GM23338 (cell line): ENCODE measurements around the gene CDK17. TPM values are rescaled to one million over a fixed set of nuclear protein-coding genes. Genes with fewer than 3 reads are reported as not detected.

ENCODE experiments used
- ATAC-seq: fragments of 200-7000 bp; cut with Tn5 transposase; 3 replicates; pipeline ENCODE4 v1.9.1; 2020
- DNase-seq: peaks from one replicate; pipeline ENCODE4 v3.0.0-alpha.2; 2015; ENCODE audit warnings: low spot score
- H2AFZ ChIP-seq: fragments of 200-600 bp; sonication (generic); 2 replicates; pipeline ENCODE4 v1.8.0; 2016; ENCODE audit warnings: antibody characterized with exemption, mild to moderate bottlenecking, moderate library complexity
- H3F3A ChIP-seq: fragments of 200-600 bp; sonication (generic); replicated peaks from 2 replicates; pipeline ENCODE4 v1.8.0; 2017; ENCODE audit warnings: antibody characterized with exemption, mixed run types, low read depth
- H3K27ac ChIP-seq: fragments of 200-600 bp; sonication (generic); 2 replicates; pipeline ENCODE4 v1.6.1; 2016; ENCODE audit warnings: low read depth
- H3K27me3 ChIP-seq: fragments of 200-600 bp; sonication (generic); 2 replicates; pipeline ENCODE4 v1.8.0; 2016; ENCODE audit warnings: mild to moderate bottlenecking, mixed run types, moderate library complexity; ENCODE audit not compliant: insufficient read depth
- H3K36me3 ChIP-seq: fragments of 200-600 bp; sonication (generic); 2 replicates; pipeline ENCODE4 v1.8.0; 2016; ENCODE audit warnings: mild to moderate bottlenecking; ENCODE audit not compliant: insufficient read depth
- H3K4me1 ChIP-seq: fragments of 200-600 bp; sonication (generic); 2 replicates; pipeline ENCODE4 v1.8.0; 2016; ENCODE audit warnings: mild to moderate bottlenecking, moderate library complexity; ENCODE audit not compliant: insufficient read depth
- H3K4me2 ChIP-seq: fragments of 200-600 bp; sonication (generic); 2 replicates; pipeline ENCODE4 v1.7.1; 2017; ENCODE audit warnings: mixed run types
- H3K4me3 ChIP-seq: fragments of 200-600 bp; sonication (generic); 2 replicates; pipeline ENCODE4 v1.6.1; 2016; ENCODE audit warnings: mixed run types
- H3K79me2 ChIP-seq: fragments of 200-600 bp; sonication (generic); replicated peaks from 2 replicates; pipeline ENCODE4 v1.8.0; 2017; ENCODE audit warnings: mild to moderate bottlenecking; ENCODE audit not compliant: insufficient read depth
- H3K9me2 ChIP-seq: fragments of 200-600 bp; sonication (generic); 2 replicates; pipeline ENCODE4 v1.8.0; 2017; ENCODE audit not compliant: insufficient read depth
- H4K20me1 ChIP-seq: fragments of 200-600 bp; sonication (generic); replicated peaks from 2 replicates; pipeline ENCODE4 v1.8.0; 2017; ENCODE audit warnings: mild to moderate bottlenecking; ENCODE audit not compliant: insufficient read depth
- H3K27ac Mint-ChIP-seq: 2 replicates; pipeline ENCODE4 v1.8.0; 2020; ENCODE audit warnings: inconsistent platforms, mild to moderate bottlenecking, moderate library complexity, mixed read lengths
- H3K27me3 Mint-ChIP-seq: 3 replicates; pipeline ENCODE4 v1.8.0; 2022; ENCODE audit warnings: low read depth, mild to moderate bottlenecking, moderate library complexity, mixed read lengths, inconsistent platforms; ENCODE audit not compliant: insufficient read depth, poor library complexity
- H3K36me3 Mint-ChIP-seq: 3 replicates; pipeline ENCODE4 v1.8.0; 2021; ENCODE audit warnings: low read depth, mild to moderate bottlenecking, inconsistent platforms, moderate library complexity, mixed read lengths
- H3K4me1 Mint-ChIP-seq: 3 replicates; pipeline ENCODE4 v1.8.0; 2020; ENCODE audit warnings: mild to moderate bottlenecking, inconsistent platforms, mixed read lengths
- H3K4me3 Mint-ChIP-seq: 3 replicates; pipeline ENCODE4 v1.8.0; 2021; ENCODE audit warnings: moderate library complexity, mild to moderate bottlenecking, inconsistent platforms, mixed read lengths
- H3K9me3 Mint-ChIP-seq: 3 replicates; pipeline ENCODE4 v1.8.0; 2020; ENCODE audit warnings: moderate library complexity, mild to moderate bottlenecking, inconsistent platforms, mixed read lengths
- polyA plus RNA-seq: library from polyadenylated mRNA; unstranded; fragments of >200 nt; fragmentation: Nextera tagmentation; extraction: Ambion mirVana; gene quantifications from 2 replicates; pipeline ENCODE4 v1.2.1, GENCODE V29; 2016
- total RNA-seq: library from RNA; depleted of rRNA; stranded (reverse); fragments of >200 nt; shearing (Covaris generic); gene quantifications from 2 replicates; pipeline ENCODE4 v1.2.3, GENCODE V29; 2014
- TF ChIP-seq, protein P1 (sequence below): fragments of 250-450 bp; sonication (Bioruptor Pico); IDR thresholded peaks from 2 replicates; pipeline ENCODE4 v1.5.0; 2020; ENCODE audit warnings: mild to moderate bottlenecking, moderate library complexity
- TF ChIP-seq, protein P2 (sequence below): IDR thresholded peaks from one replicate; pipeline ENCODE4 v1.6.1; 2018; ENCODE audit warnings: antibody characterized with exemption; ENCODE audit not compliant: unreplicated experiment

The CDK17 gene
- total and polyA plus RNA-seq, 2 experiments from 2014 or later = 7.6 to 34.2 TPM

DNA sequence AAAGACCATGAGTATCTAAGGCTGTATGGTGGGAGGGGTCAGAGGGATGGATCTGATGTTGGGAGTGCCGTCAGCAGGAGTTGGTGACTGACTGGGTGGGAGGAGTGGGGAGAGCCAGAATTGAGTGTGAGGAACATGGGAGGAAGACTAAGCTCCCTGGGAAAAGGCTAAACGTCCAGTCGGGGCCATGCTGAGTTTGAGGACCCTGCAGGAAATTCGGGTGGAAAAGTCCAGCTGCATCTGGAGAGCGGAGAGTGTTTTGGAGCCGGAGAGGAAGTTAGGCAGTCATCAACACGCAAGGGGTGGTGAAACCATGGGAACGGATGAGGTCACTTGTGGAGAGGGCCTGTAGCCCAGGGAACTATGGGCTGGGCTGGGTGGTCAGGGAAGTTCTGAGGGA is 145.2 kb downstream of the CDK17 start (continued):
- TF ChIP-seq, protein P1, sequence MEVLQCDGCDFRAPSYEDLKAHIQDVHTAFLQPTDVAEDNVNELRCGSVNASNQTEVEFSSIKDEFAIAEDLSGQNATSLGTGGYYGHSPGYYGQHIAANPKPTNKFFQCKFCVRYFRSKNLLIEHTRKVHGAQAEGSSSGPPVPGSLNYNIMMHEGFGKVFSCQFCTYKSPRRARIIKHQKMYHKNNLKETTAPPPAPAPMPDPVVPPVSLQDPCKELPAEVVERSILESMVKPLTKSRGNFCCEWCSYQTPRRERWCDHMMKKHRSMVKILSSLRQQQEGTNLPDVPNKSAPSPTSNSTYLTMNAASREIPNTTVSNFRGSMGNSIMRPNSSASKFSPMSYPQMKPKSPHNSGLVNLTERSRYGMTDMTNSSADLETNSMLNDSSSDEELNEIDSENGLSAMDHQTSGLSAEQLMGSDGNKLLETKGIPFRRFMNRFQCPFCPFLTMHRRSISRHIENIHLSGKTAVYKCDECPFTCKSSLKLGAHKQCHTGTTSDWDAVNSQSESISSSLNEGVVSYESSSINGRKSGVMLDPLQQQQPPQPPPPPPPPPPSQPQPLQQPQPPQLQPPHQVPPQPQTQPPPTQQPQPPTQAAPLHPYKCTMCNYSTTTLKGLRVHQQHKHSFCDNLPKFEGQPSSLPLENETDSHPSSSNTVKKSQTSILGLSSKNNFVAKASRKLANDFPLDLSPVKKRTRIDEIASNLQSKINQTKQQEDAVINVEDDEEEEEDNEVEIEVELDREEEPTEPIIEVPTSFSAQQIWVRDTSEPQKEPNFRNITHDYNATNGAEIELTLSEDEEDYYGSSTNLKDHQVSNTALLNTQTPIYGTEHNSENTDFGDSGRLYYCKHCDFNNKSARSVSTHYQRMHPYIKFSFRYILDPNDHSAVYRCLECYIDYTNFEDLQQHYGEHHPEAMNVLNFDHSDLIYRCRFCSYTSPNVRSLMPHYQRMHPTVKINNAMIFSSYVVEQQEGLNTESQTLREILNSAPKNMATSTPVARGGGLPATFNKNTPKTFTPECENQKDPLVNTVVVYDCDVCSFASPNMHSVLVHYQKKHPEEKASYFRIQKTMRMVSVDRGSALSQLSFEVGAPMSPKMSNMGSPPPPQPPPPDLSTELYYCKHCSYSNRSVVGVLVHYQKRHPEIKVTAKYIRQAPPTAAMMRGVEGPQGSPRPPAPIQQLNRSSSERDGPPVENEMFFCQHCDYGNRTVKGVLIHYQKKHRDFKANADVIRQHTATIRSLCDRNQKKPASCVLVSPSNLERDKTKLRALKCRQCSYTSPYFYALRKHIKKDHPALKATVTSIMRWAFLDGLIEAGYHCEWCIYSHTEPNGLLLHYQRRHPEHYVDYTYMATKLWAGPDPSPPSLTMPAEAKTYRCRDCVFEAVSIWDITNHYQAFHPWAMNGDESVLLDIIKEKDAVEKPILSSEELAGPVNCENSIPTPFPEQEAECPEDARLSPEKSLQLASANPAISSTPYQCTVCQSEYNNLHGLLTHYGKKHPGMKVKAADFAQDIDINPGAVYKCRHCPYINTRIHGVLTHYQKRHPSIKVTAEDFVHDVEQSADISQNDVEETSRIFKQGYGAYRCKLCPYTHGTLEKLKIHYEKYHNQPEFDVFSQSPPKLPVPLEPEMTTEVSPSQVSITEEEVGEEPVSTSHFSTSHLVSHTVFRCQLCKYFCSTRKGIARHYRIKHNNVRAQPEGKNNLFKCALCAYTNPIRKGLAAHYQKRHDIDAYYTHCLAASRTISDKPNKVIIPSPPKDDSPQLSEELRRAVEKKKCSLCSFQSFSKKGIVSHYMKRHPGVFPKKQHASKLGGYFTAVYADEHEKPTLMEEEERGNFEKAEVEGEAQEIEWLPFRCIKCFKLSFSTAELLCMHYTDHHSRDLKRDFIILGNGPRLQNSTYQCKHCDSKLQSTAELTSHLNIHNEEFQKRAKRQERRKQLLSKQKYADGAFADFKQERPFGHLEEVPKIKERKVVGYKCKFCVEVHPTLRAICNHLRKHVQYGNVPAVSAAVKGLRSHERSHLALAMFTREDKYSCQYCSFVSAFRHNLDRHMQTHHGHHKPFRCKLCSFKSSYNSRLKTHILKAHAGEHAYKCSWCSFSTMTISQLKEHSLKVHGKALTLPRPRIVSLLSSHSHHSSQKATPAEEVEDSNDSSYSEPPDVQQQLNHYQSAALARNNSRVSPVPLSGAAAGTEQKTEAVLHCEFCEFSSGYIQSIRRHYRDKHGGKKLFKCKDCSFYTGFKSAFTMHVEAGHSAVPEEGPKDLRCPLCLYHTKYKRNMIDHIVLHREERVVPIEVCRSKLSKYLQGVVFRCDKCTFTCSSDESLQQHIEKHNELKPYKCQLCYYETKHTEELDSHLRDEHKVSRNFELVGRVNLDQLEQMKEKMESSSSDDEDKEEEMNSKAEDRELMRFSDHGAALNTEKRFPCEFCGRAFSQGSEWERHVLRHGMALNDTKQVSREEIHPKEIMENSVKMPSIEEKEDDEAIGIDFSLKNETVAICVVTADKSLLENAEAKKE (CRISPR knock-in tag) = no peak

DNA sequence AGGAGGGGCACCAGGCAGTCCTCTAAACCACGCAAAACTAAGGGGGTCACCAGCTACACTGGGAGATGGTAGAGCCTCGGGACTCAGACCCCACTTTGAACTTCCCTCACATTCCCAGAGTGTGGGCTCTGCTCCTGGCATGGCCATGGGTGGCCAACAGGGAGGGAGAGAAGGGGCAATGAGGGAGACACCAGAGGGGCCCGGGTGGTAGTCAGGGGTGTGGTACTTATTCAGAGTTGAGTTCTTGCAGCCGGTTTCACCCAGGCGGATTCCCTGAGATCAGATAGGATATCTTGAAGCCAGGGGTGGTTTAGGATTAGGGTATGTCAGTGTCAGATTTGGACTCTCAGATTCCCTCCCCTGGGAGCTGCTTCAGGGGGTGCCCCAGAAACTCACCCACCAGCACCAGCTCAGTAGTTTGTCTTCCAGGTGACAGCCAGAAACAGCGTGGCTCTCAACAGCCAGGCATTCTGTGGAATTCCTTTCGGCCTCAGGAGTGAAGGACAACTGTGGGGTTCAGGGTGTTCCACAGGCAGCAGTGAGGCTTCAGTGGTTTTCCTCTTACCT is 150.0 kb downstream of the CDK17 start:
- peaks cover 3% of the 10 kb centered on the region for H3K27me3 Mint-ChIP-seq
- H3K27me3 ChIP-seq = no peaks in the 10 kb centered on the region

More for the DNA sequence above, 150.0 kb downstream of the CDK17 start:
- no peak overlapping the region for H2AFZ ChIP-seq
- peaks cover 7% of the 10 kb centered on the region; the same call in 1 of the 2 replicates for H4K20me1 ChIP-seq
- DNase-seq (no peak), ATAC-seq (no peak)
- no peak overlapping the region for H3K4me3 ChIP-seq
- Mint-ChIP-seq H3K36me3 (peaks cover 16% of the 10 kb centered on the region), H3K4me3 (no peak overlapping the region), H3K27ac (no peak overlapping the region), H3K9me3 (no peaks in the 10 kb centered on the region), H3K4me1 (no peaks in the 10 kb centered on the region; the same call in 2 of the 3 replicates)
- H3K27ac ChIP-seq = no peak overlapping the region
- H3K79me2 ChIP-seq = no peaks in the 10 kb centered on the region
- no peaks in the 10 kb centered on the region for H3K9me2 ChIP-seq
- no peaks in the 10 kb centered on the region for H3K4me1 ChIP-seq
- H3F3A ChIP-seq = no peaks in the 10 kb centered on the region
- H3K36me3 ChIP-seq = no peaks in the 10 kb centered on the region
- TF ChIP-seq, protein P2, sequence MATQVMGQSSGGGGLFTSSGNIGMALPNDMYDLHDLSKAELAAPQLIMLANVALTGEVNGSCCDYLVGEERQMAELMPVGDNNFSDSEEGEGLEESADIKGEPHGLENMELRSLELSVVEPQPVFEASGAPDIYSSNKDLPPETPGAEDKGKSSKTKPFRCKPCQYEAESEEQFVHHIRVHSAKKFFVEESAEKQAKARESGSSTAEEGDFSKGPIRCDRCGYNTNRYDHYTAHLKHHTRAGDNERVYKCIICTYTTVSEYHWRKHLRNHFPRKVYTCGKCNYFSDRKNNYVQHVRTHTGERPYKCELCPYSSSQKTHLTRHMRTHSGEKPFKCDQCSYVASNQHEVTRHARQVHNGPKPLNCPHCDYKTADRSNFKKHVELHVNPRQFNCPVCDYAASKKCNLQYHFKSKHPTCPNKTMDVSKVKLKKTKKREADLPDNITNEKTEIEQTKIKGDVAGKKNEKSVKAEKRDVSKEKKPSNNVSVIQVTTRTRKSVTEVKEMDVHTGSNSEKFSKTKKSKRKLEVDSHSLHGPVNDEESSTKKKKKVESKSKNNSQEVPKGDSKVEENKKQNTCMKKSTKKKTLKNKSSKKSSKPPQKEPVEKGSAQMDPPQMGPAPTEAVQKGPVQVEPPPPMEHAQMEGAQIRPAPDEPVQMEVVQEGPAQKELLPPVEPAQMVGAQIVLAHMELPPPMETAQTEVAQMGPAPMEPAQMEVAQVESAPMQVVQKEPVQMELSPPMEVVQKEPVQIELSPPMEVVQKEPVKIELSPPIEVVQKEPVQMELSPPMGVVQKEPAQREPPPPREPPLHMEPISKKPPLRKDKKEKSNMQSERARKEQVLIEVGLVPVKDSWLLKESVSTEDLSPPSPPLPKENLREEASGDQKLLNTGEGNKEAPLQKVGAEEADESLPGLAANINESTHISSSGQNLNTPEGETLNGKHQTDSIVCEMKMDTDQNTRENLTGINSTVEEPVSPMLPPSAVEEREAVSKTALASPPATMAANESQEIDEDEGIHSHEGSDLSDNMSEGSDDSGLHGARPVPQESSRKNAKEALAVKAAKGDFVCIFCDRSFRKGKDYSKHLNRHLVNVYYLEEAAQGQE = no peak
- no peak overlapping the region for H3K4me2 ChIP-seq
